Measurements from ENCODE around the gene TTLL5.

TTLL5 gene

GRCh38 chr14:75991753-75992152 is 330.7 kb downstream of the TTLL5 start:
- no peak for TF ChIP-seq GLIS3 (CRISPR knock-in tag; IDR thresholded peaks at IDR 0.05)
- TF ChIP-seq SNAI2 (CRISPR knock-in tag; IDR thresholded peaks at IDR 0.05) = no peak
- no peak for TF ChIP-seq RARB (CRISPR knock-in tag; IDR thresholded peaks at IDR 0.05)
- TF ChIP-seq TCF4 (CRISPR knock-in tag; IDR thresholded peaks at IDR 0.05; ENCODE audit: borderline replicate concordance) = no peak
- TF ChIP-seq ISL1 (CRISPR knock-in tag; IDR thresholded peaks at IDR 0.05) = no peak
- TF ChIP-seq ZNF70 (CRISPR knock-in tag; IDR thresholded peaks at IDR 0.05) = no peak
- no peak for TF ChIP-seq OSR1 (CRISPR knock-in tag; IDR thresholded peaks at IDR 0.05)
- no peak for TF ChIP-seq BACH2 (CRISPR knock-in tag; IDR thresholded peaks at IDR 0.05; ENCODE audit: borderline replicate concordance)
- no peak for TF ChIP-seq TSHZ2 (CRISPR knock-in tag; IDR thresholded peaks at IDR 0.05)
- no peak for TF ChIP-seq ZNF8 (CRISPR knock-in tag; IDR thresholded peaks at IDR 0.05)
- no peak for TF ChIP-seq ARNTL (CRISPR knock-in tag; IDR thresholded peaks at IDR 0.05; ENCODE audit: borderline replicate concordance, low read depth)
- no peak for TF ChIP-seq CSDC2 (CRISPR knock-in tag; IDR thresholded peaks at IDR 0.05)
- peak; percentile 34; the same call in 2 of the 3 replicates for ATAC-seq

GRCh38 chr14:75993567-75994041 is 332.6 kb downstream of the TTLL5 start:
- no peak for ATAC-seq

More at GRCh38 chr14:75993567-75994041, 332.6 kb downstream of the TTLL5 start:
- TF ChIP-seq GLIS3 (CRISPR knock-in tag; IDR thresholded peaks at IDR 0.05) (no peak), ZFP30 (CRISPR knock-in tag; IDR thresholded peaks at IDR 0.05) (no peak), ZNF70 (CRISPR knock-in tag; IDR thresholded peaks at IDR 0.05) (no peak), ZNF565 (CRISPR knock-in tag; conservative IDR thresholded peaks at IDR 0.05; ENCODE audit: low read depth) (no peak), TSHZ2 (CRISPR knock-in tag; IDR thresholded peaks at IDR 0.05) (no peak), ZFP3 (CRISPR knock-in tag; IDR thresholded peaks at IDR 0.05) (no peak), ISL1 (CRISPR knock-in tag; IDR thresholded peaks at IDR 0.05) (no peak), RARB (CRISPR knock-in tag; IDR thresholded peaks at IDR 0.05) (no peak), TOX (CRISPR knock-in tag; IDR thresholded peaks at IDR 0.05; ENCODE audit: borderline replicate concordance) (no peak), BACH2 (CRISPR knock-in tag; IDR thresholded peaks at IDR 0.05; ENCODE audit: borderline replicate concordance) (no peak), ESRRG (CRISPR knock-in tag; IDR thresholded peaks at IDR 0.05) (no peak), ZNF8 (CRISPR knock-in tag; IDR thresholded peaks at IDR 0.05) (no peak), TCF4 (CRISPR knock-in tag; IDR thresholded peaks at IDR 0.05; ENCODE audit: borderline replicate concordance) (no peak), PPARA (CRISPR knock-in tag; IDR thresholded peaks at IDR 0.05; ENCODE audit: borderline replicate concordance) (no peak), OSR1 (CRISPR knock-in tag; IDR thresholded peaks at IDR 0.05) (no peak), CSDC2 (CRISPR knock-in tag; IDR thresholded peaks at IDR 0.05) (no peak)
- TF ChIP-seq, protein P1, sequence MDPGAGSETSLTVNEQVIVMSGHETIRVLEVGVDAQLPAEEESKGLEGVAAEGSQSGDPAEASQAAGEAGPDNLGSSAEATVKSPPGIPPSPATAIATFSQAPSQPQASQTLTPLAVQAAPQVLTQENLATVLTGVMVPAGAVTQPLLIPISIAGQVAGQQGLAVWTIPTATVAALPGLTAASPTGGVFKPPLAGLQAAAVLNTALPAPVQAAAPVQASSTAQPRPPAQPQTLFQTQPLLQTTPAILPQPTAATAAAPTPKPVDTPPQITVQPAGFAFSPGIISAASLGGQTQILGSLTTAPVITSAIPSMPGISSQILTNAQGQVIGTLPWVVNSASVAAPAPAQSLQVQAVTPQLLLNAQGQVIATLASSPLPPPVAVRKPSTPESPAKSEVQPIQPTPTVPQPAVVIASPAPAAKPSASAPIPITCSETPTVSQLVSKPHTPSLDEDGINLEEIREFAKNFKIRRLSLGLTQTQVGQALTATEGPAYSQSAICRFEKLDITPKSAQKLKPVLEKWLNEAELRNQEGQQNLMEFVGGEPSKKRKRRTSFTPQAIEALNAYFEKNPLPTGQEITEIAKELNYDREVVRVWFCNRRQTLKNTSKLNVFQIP (CRISPR knock-in tag; IDR thresholded peaks at IDR 0.05; ENCODE audit: borderline replicate concordance, low read depth) = no peak
- TF ChIP-seq, protein P2, sequence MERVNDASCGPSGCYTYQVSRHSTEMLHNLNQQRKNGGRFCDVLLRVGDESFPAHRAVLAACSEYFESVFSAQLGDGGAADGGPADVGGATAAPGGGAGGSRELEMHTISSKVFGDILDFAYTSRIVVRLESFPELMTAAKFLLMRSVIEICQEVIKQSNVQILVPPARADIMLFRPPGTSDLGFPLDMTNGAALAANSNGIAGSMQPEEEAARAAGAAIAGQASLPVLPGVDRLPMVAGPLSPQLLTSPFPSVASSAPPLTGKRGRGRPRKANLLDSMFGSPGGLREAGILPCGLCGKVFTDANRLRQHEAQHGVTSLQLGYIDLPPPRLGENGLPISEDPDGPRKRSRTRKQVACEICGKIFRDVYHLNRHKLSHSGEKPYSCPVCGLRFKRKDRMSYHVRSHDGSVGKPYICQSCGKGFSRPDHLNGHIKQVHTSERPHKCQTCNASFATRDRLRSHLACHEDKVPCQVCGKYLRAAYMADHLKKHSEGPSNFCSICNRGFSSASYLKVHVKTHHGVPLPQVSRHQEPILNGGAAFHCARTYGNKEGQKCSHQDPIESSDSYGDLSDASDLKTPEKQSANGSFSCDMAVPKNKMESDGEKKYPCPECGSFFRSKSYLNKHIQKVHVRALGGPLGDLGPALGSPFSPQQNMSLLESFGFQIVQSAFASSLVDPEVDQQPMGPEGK (CRISPR knock-in tag; IDR thresholded peaks at IDR 0.05; ENCODE audit: borderline replicate concordance) = no peak

Measured in SK-N-SH treated with all-trans-retinoic acid at 6 μM for 48 hours (cell line).